ENCODE data around the gene ACADVL.
A peak's percentile ranks its signal among the peaks of the same experiment; 100 is the strongest.
"Not testable (repeated sequence)": the region's sequence is repeated elsewhere in the genome, so short reads cannot be mapped to it uniquely, and the experiment has no call there.

Gene ACADVL

GRCh38 chr17:7219812-7220592 is at the start of gene ACADVL, which contains the start of gene DLG4:
TSS of gene ACADVL (plus strand) at chr17:7219938. CDS start at chr17:7219985, 47 bp downstream.
TSS of gene DLG4 (minus strand) at chr17:7219836.
- TF ChIP-seq CTCF (IDR thresholded peaks at IDR 0.05; ENCODE audit: low read depth, low read length, missing control alignments) = no peak
- in situ Hi-C loops (cut with HindIII; ENCODE audit: low pct_ligation_motif_present, low sequenced_read_pairs) = no loop called here
- Histone ChIP-seq H3K27me3 (replicated peaks) (no peaks in the 10 kb centered on the region), H3K36me3 (replicated peaks) (peaks cover 33% of the 10 kb centered on the region), H3K4me3 (ENCODE audit: low read depth, low read length) (peak within 1 kb of the TSS; percentile 78), H3K27ac (peak within 1 kb of the TSS; percentile 89)
- DNase-seq = peak; percentile 80

GRCh38 chr17:7172522-7173191 is 47.1 kb upstream of the ACADVL start:
- H3K36me3 ChIP-seq (replicated peaks); H3K4me3 ChIP-seq (ENCODE audit: low read depth, low read length); DNase-seq; in situ Hi-C loops (cut with HindIII; ENCODE audit: low pct_ligation_motif_present, low sequenced_read_pairs); H3K27me3 ChIP-seq (replicated peaks); H3K27ac ChIP-seq: not testable (repeated sequence)

- no peak for DNase-seq
- no peaks in the 10 kb centered on the region for H3K36me3 ChIP-seq (replicated peaks)
- peak; percentile 31 for TF ChIP-seq CTCF (IDR thresholded peaks at IDR 0.05; ENCODE audit: low read depth, low read length, missing control alignments)
- in situ Hi-C loops (cut with HindIII; ENCODE audit: low pct_ligation_motif_present, low sequenced_read_pairs) = no loop called here
- H3K27me3 ChIP-seq (replicated peaks) = no peaks in the 10 kb centered on the region
- H3K27ac ChIP-seq = no peak overlapping the region
- H3K4me3 ChIP-seq (ENCODE audit: low read depth, low read length) = no peak overlapping the region
These were observed 45.8 kb upstream of the ACADVL start for GRCh38 chr17:7173687-7174602.

- Histone ChIP-seq H3K27ac (no peak overlapping the region), H3K27me3 (replicated peaks) (no peaks in the 10 kb centered on the region), H3K36me3 (replicated peaks) (no peaks in the 10 kb centered on the region), H3K4me3 (ENCODE audit: low read depth, low read length) (no peak overlapping the region)
- no peak for TF ChIP-seq CTCF (IDR thresholded peaks at IDR 0.05; ENCODE audit: low read depth, low read length, missing control alignments)
- no peak for DNase-seq
- in situ Hi-C loops (cut with HindIII; ENCODE audit: low pct_ligation_motif_present, low sequenced_read_pairs) = loop anchor here (25.0 kb wide), 1 partner anchor 112 kb away; no protein-coding TSS in a partner anchor
These were observed 45.0 kb upstream of the ACADVL start for GRCh38 chr17:7174603-7175326.

GRCh38 chr17:7175330-7175733 is 44.4 kb upstream of the ACADVL start:
- H3K27ac ChIP-seq = no peak overlapping the region
- H3K4me3 ChIP-seq (ENCODE audit: low read depth, low read length) = no peak overlapping the region
- no peaks in the 10 kb centered on the region for H3K36me3 ChIP-seq (replicated peaks)
- DNase-seq = no peak
- no peaks in the 10 kb centered on the region for H3K27me3 ChIP-seq (replicated peaks)
- no peak for TF ChIP-seq CTCF (IDR thresholded peaks at IDR 0.05; ENCODE audit: low read depth, low read length, missing control alignments)
- in situ Hi-C loops (cut with HindIII; ENCODE audit: low pct_ligation_motif_present, low sequenced_read_pairs) = loop anchor here (25.0 kb wide), 1 partner anchor 113 kb away; no protein-coding TSS in a partner anchor

All from brain microvascular endothelial cell (primary cell).